NCI-H2081 treated with DMSO at 0.1 percent for 48 hours (cell line): ENCODE data around the gene OVAAL.
"Not testable (repeated sequence)": the region's sequence is repeated elsewhere in the genome, so short reads cannot be mapped to it uniquely, and the experiment has no call there.

ENCODE experiments used
- DNase-seq: peaks from one replicate; lab custom pipeline; 2025; lab: John Stamatoyannopoulos, UW

The OVAAL gene

DNA sequence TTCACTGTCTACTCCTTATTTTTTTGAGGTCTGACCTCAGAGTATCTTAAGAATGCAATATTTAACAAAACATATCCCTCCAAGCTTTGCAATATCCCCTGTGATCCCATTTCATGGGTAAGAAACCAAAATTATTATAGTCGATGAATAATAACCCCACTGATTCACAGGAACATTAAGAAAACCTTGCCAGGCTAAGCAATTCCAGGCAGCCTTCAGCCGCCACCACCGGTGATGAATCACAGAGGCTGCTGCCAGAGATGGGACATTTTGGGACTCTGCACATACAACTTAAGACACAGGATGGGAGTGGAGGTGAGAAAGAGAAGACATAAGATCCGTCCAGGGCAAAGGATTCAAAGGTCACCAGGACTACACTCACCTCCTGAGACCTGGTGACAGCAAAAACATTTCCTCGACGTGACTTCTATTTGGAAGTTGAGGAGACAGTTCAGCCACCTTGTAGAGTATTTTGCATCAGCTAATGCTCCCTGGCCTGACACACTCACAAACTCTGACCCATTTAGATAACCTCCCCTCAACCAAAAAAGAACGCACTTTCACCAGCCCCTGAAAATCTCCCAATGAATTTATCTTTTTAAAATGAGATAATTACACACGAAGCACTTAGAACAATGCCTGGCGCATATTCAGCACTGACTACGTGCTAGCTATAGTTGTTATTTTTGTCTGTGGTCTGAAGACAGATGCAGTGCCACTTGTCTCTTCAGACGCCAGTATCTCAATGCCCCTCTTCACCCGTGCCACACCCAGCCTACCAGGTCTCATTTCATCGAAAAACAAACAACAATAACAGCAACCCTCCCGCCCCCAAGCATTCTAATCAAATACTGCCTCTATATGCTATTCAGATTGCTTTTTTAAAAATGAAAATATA, 17.8 kb upstream of the OVAAL start:
- DNase-seq = no peak

DNA sequence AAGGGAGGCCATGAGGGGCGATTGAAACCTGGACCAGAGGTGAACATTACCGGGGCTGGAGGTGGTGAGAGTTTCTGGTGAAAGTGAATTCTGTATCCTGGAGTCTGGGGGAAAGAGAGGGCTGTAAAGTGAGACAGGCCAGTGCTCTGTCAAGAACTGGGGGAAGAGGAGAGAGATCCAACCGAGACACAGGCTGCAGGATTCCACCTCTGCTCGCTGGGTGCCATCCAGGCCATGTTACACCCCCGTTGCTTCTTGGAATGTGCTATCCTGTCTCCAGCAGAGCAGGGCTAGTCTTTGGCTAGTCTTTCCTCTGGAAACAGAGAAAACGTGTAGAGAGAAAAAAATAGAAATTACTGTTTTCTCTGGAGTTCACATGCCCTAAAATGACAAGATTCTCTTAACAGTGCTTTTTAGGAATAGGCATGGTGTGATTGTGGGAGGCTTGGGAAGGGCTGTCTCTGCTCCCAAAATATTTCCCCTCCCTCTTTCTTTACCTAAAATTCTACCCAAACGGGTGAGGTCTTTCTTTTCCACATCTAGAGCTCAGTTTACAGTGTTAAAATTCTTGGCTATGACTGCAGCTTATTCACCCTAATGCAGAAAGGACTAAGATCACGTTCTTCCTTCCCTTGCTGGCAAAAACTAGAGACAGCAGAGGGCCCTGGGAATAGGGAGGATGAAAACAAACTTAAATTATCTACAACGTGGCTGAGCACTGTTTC, 16.5 kb upstream of the OVAAL start:
- DNase-seq = no peak

DNA sequence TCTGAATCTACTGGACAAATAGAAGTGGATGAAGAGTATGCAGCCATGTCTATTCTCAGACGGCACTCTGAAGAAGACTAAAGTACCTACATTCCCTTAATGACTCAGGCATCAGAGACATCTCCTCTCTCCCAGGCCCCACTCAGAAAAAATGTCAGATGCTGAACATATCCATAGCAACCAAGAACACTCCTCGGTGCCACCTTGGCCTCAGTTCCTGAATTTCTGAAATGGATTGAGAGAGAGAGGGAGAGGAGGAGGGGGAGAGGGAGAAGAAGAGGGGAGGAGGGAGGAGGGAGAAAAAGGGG, 16.0 kb upstream of the OVAAL start:
- DNase-seq = no peak

DNA sequence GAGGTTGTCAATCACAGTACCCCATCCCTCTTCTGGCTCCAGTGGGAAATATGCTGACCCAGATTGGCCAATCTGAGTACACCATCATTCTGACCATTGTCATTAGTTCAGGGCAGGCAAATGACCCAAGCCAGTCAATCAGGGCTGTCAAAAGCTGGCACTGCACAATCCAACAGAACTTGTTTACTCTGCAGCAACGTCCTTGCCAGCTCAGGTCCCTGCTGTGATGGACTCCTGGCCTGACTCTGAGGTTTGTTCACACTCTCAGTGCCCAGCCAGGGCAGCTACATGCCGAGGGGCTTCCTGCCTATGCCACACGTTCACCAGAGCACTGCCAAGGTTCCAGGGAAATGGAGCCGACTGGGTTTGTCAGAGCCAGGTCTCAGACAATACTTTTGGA, 14.7 kb upstream of the OVAAL start:
- no peak for DNase-seq

GRCh38 chr1:180545991-180546390, 12.8 kb upstream of the OVAAL start:
- no peak for DNase-seq

DNA sequence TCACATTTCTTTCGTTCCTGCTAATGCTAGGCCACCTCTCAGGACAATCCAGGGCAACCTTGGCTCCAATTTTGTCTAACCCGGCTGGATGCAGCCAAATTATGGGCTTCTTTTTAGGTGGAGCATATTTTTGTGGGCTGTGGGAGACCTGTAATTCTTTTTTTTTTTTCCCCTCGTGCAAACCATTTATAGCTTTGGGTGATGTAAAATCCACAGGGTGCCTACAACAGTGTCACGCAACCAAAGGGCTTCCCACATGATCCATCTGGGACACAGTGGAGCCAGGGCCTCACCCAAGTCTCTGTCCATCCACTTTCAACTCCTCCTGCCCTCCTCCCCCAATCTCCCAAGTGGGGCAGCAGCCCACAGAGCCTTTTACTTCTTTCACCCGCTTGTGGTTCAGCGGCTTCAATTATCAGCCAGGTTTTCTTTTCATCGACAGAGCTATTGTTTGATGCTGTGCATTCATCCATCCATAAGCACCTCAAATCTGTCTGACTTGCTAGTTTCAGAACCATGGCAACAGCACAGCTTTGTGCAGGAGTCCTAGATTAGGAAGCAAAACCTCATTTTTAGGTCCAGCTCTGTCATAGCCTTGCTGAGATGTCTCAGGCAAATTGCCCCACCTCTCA, 10.0 kb upstream of the OVAAL start:
- DNase-seq = no peak

GRCh38 chr1:180549770-180550169, 9.0 kb upstream of the OVAAL start:
- DNase-seq = not testable (repeated sequence)

GRCh38 chr1:180550241-180550640, 8.5 kb upstream of the OVAAL start:
- no peak for DNase-seq

- no peak for DNase-seq
These were observed 6.8 kb upstream of the OVAAL start for GRCh38 chr1:180551997-180552396.

DNA sequence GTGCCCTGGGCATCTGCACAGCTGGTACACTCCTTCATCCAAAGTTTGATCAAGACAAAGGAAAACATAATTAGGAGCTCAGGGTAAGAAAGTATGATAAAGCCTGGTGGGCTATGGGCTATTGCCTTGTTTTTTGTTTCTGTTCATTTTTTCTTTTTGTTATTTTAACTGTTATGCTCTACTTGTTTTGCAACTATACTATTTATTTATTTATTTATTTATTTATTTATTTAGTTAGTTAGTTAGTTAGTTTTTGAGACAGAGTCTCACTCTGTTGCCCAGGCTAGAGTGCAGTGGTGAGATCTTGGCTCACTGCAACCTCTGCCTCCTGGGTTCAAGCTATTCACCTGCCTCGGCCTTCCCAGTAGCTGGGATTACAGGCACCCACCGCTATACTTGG, 5.7 kb upstream of the OVAAL start:
- not testable (repeated sequence) for DNase-seq

GRCh38 chr1:180555411-180555810, 3.4 kb upstream of the OVAAL start:
- DNase-seq = no peak

DNA sequence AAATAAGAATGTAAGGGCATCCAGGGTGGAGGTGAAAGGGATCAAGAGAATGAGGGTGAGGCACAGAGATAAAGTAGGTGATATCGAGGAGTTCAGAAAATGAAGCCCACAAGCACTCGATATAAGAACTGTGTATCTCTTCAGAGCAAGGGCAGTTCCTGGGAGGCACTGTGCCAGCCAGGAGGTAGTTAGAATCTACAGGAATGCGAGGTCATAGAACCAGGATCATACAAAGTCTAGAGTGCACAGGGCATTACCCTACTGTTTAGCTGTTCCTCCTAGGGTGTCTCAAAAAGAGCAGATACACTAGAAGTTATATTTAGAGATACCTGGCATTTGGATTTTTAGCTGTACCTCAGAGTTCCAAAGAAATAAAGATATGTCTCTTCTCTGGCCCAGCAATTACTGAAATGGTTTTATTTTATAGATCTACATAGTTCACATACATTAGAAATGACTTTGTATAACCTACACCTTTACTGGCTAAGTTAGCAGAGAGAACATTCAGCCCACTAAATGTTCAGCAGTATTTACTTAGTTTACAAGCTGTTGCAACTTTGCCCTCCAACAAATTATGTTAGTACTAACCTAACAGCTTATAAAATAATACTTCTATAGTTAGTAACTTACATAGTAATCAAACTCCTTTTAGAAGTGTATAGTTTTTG, 1.6 kb downstream of the OVAAL start:
- DNase-seq = no peak

- no peak for DNase-seq
These were observed 2.3 kb downstream of the OVAAL start for GRCh38 chr1:180560868-180561600.

DNA sequence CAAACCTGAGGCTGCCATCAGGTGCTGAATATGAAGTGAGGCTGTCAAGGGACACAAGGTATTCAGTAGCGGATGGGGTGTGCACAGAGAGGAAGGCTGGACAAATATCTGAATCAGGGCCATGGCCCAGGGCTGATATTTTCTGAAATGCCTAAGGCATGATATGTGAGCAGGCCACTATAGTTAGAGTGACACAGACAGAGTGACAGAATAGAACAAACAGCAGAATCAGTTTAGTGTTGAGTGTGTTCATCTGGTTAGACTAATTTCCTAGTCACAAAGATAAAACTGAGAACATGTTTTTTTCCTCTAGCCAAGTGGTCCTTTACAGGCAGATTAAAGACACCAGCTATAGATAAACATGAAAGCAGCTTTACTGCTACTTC, 3.9 kb downstream of the OVAAL start:
- no peak for DNase-seq

- no peak for DNase-seq
These were observed 4.5 kb downstream of the OVAAL start for GRCh38 chr1:180563026-180563827.

DNA sequence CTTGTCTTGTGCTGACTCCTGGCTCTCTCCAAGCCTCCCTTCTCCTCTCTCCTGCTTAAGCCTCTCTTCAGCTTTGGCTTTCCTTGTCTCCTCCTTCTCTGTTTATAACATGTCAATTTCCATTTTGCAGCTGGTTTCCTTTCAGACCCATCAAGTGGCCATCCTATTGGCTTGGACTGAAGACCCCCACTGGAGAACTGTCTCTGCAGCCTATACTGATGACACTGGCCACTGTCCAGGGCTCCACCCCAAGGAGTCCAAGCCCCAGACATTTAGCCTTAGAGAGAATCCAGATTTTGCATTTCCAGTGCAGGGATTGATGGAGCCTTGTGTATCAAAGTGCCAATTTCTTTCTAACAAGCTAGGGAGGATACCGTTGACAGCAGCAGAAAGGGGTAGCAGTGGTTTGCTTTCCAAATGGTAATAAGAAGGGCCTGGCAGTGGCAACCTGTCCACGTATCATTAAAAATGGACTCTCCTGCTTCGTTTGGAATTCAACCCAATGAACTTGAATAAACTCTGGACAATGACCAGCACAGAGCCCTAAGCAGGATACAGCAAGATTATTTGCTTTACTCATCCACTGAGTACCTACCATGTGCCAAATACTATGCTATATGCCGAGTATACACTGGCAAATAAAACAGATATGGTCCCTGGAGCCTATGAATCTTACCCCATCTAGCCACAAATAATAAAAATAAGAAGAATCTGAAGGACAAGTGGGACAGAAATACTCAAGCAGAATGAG, 6.5 kb downstream of the OVAAL start:
- DNase-seq = no peak

DNA sequence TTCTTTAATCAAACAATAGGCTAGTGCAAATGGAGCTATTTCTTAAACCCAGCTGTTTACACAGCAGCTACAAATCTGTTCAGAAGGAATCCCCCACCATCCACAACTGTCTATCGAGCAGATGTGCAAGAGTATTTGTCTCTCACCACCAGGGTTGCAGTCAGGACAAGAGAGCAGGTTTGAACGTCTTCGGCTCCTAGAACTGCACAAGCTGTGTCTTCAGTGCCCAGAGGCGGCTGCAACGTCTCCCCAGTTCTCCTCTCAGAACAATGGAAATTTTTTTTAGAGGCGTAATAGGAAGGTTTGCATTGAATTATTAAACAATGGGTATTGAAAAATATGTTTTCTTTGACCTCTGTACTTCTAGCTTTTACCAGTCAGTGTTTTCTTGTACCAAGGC, 7.3 kb downstream of the OVAAL start:
- no peak for DNase-seq

GRCh38 chr1:180566495-180566894, 7.7 kb downstream of the OVAAL start:
- no peak for DNase-seq

- no peak for DNase-seq
These were observed 8.9 kb downstream of the OVAAL start for GRCh38 chr1:180567654-180568053.

DNA sequence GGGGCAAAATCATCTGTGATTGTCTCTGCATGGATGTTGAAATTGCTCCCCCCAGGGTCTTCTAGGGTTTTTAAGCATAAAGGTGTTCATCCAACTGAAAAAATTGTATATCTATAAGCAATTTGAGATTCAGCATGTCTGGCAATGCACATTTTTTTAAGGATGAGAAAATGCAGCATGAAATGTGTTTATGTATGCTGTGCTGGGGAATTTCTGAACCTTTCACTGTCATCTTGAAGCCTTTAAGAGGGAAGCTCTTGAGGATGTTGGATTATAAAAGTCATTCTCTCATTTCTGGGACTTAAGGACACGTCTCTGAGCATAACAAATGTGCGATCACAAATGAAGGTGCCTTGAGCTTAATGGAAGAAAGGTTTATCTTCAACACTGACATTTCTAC, 9.4 kb downstream of the OVAAL start:
- DNase-seq = no peak
